BJ (cell line): ENCODE data around the gene KCP. TPM values are rescaled to one million over a fixed set of nuclear protein-coding genes. Genes with fewer than 3 reads are reported as not detected.

Source experiments
- CTCF ChIA-PET: fragments of 350-600 bp; formaldehyde crosslinking; extraction: SDS; loops from one replicate; lab custom pipeline; 2021; ENCODE audit warnings: antibody characterized with exemption, inconsistent platforms; lab: Yijun Ruan, JAX
- POLR2A ChIA-PET: fragments of 300-600 bp; sonication (Branson Sonifier 250); formaldehyde crosslinking; extraction: SDS; loops from one replicate; lab custom pipeline; 2021; ENCODE audit warnings: antibody characterized with exemption; lab: Charles Lee
- DNase-seq: peaks from one replicate; pipeline ENCODE4 v3.0.0-alpha.2; 2011; ENCODE audit warnings: low read depth
- H3K27me3 ChIP-seq: 2 replicates; pipeline ENCODE4 v1.6.0; 2011; ENCODE audit warnings: low read length; ENCODE audit not compliant: control insufficient read depth, insufficient read depth
- H3K36me3 ChIP-seq: 2 replicates; pipeline ENCODE4 v1.5.1; 2011; ENCODE audit warnings: low read length; ENCODE audit not compliant: control insufficient read depth, insufficient read depth
- H3K4me3 ChIP-seq: 2 replicates; pipeline ENCODE4 v1.5.1; 2011; ENCODE audit warnings: low read depth, mild to moderate bottlenecking, control low read depth, low read length
- CTCF ChIP-seq: IDR thresholded peaks from 2 replicates; pipeline ENCODE4 v1.5.1; 2011; ENCODE audit warnings: low read depth, mild to moderate bottlenecking, control low read depth, inconsistent platforms, low read length, moderate library complexity; ENCODE audit not compliant: insufficient read depth
- polyA plus RNA-seq: library from polyadenylated mRNA; depleted of rRNA; stranded (reverse); fragments of >200 nt; gene quantifications from 2 replicates; pipeline ENCODE4 v1.2.3, GENCODE V29; 2011

KCP gene
- polyA plus RNA-seq, 1 experiment = not detected

GRCh38 chr7:128931190-128931798 lies 20.8 kb upstream of the KCP start:
- CTCF ChIA-PET = interaction anchor here (0.8 kb wide), 1 partner anchor 28 kb away, joined by 3 read pairs; no protein-coding TSS in a partner anchor
- H3K36me3 ChIP-seq = no peaks in the 10 kb centered on the region
- H3K4me3 ChIP-seq = no peak overlapping the region
- POLR2A ChIA-PET = no interaction called here
- TF ChIP-seq CTCF = no peak
- no peak for DNase-seq
- peaks cover 14% of the 10 kb centered on the region for H3K27me3 ChIP-seq

GRCh38 chr7:128928882-128929788 lies 18.6 kb upstream of the KCP start:
- H3K27me3 ChIP-seq = peaks cover 6% of the 10 kb centered on the region
- H3K36me3 ChIP-seq = no peaks in the 10 kb centered on the region
- ChIA-PET POLR2A (no interaction called here), CTCF (no interaction called here)
- H3K4me3 ChIP-seq = no peak overlapping the region
- TF ChIP-seq CTCF = no peak
- no peak for DNase-seq

- Histone ChIP-seq H3K27me3 (peaks cover 6% of the 10 kb centered on the region), H3K4me3 (no peak overlapping the region), H3K36me3 (no peaks in the 10 kb centered on the region)
- POLR2A ChIA-PET = no interaction called here
- no peak for DNase-seq
- CTCF ChIA-PET = no interaction called here
- TF ChIP-seq CTCF = no peak
These were observed 17.8 kb upstream of the KCP start for GRCh38 chr7:128928159-128928813.

- no peak for TF ChIP-seq CTCF
- Histone ChIP-seq H3K4me3 (no peak overlapping the region), H3K27me3 (peaks cover 17% of the 10 kb centered on the region), H3K36me3 (no peaks in the 10 kb centered on the region)
- POLR2A ChIA-PET = no interaction called here
- CTCF ChIA-PET = no interaction called here
- DNase-seq = no peak
These were observed 14.4 kb upstream of the KCP start for GRCh38 chr7:128924707-128925588.
